NB4 (cell line): ENCODE results near the gene SPACA4.

Experiments used
- MYC ChIP-seq: IDR thresholded peaks from 2 replicates; pipeline ENCODE4 v1.6.1; 2011; ENCODE audit warnings: low read depth, low read length
- POLR2A ChIP-seq: IDR thresholded peaks from 2 replicates; pipeline ENCODE4 v1.6.1; 2011; ENCODE audit warnings: mild to moderate bottlenecking; ENCODE audit not compliant: insufficient read length; ENCODE audit errors: extremely low read depth
- TF ChIP-seq, protein P1 (sequence below): IDR thresholded peaks from one replicate; pipeline ENCODE4 v1.5.1; 2012; ENCODE audit warnings: low read depth, low read length
- TF ChIP-seq, protein P2 (sequence below): IDR thresholded peaks from 2 replicates; pipeline ENCODE4 v1.6.1; 2011; ENCODE audit warnings: low read depth, low read length

DNA sequence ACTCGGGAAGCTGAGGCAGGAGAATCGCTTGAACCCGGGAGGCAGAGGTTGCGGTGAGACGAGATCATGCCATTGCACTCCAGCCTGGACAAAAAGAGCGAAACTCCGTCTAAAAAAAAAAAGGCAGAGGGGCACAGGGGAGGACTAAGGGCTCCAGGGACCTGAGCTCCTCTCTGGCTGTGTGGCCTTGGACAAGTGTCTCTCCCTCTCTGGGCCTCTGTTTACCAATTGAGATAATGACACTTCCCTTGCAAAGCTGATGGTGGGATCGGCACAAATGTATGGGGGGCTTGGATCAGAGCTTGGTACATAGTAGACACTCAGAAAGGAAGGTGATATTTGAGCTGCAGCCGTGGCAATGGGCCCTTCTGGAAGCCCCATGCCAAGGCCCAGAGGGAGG, 11.4 kb upstream of the SPACA4 start:
- TF ChIP-seq, protein P1, sequence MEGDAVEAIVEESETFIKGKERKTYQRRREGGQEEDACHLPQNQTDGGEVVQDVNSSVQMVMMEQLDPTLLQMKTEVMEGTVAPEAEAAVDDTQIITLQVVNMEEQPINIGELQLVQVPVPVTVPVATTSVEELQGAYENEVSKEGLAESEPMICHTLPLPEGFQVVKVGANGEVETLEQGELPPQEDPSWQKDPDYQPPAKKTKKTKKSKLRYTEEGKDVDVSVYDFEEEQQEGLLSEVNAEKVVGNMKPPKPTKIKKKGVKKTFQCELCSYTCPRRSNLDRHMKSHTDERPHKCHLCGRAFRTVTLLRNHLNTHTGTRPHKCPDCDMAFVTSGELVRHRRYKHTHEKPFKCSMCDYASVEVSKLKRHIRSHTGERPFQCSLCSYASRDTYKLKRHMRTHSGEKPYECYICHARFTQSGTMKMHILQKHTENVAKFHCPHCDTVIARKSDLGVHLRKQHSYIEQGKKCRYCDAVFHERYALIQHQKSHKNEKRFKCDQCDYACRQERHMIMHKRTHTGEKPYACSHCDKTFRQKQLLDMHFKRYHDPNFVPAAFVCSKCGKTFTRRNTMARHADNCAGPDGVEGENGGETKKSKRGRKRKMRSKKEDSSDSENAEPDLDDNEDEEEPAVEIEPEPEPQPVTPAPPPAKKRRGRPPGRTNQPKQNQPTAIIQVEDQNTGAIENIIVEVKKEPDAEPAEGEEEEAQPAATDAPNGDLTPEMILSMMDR = no peak
- TF ChIP-seq POLR2A (no peak), MYC (no peak)
- TF ChIP-seq, protein P2, sequence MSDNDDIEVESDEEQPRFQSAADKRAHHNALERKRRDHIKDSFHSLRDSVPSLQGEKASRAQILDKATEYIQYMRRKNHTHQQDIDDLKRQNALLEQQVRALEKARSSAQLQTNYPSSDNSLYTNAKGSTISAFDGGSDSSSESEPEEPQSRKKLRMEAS = no peak
